GM12878 (cell line): Measurements from ENCODE around the gene ACTN3.

ENCODE experiments used
- CREB1 ChIP-seq: IDR thresholded peaks from 2 replicates; pipeline ENCODE4 v1.6.1; 2012; ENCODE audit warnings: low read depth, mild to moderate bottlenecking, inconsistent platforms
- CTCF ChIP-seq, 3 experiments: IDR thresholded peaks in 2 of 3; conservative IDR thresholded peaks in 1 of 3; 2 replicates each; pipeline ENCODE4 v1.5.1; 2011; ENCODE audit warnings: low read depth in 3 of 3, low read length in 3 of 3, mild to moderate bottlenecking in 3 of 3, control low read depth in 2 of 3, moderate library complexity in 2 of 3, inconsistent platforms in 1 of 3, mixed read lengths in 1 of 3; ENCODE audit not compliant: control insufficient read depth in 2 of 3, insufficient read depth in 1 of 3; ENCODE audit errors: extremely low read depth in 1 of 3
- EP300 ChIP-seq, 2 experiments: fragments of 150-350 bp in 1 of 2; IDR thresholded peaks; 2 replicates each; pipeline ENCODE4 v1.6.1; 2011 to 2012; ENCODE audit warnings: low read depth in 2 of 2, low read length in 2 of 2, borderline replicate concordance in 1 of 2, improper control_type of control experiment in 1 of 2, inconsistent platforms in 1 of 2; ENCODE audit not compliant: control insufficient read depth in 1 of 2
- FOXM1 ChIP-seq: IDR thresholded peaks from 2 replicates; pipeline ENCODE4 v1.6.1; 2012; ENCODE audit warnings: low read depth, mild to moderate bottlenecking, inconsistent platforms, low read length, moderate library complexity
- GABPA ChIP-seq: IDR thresholded peaks from 2 replicates; pipeline ENCODE4 v1.6.1; 2014; ENCODE audit warnings: antibody characterized with exemption, low read depth, mild to moderate bottlenecking, inconsistent platforms
- HCFC1 ChIP-seq: fragments of 150-350 bp; IDR thresholded peaks from 2 replicates; pipeline ENCODE4 v1.6.1; 2014; ENCODE audit warnings: low read length
- IRF3 ChIP-seq: fragments of 450-650 bp; IDR thresholded peaks from 2 replicates; pipeline ENCODE4 v1.6.1; 2014; ENCODE audit warnings: mild to moderate bottlenecking
- PAX8 ChIP-seq: fragments of 450-650 bp; IDR thresholded peaks from 2 replicates; pipeline ENCODE4 v1.6.1; 2017; ENCODE audit warnings: mild to moderate bottlenecking, moderate library complexity
- PBX3 ChIP-seq: IDR thresholded peaks from 2 replicates; pipeline ENCODE4 v1.6.1; 2011; ENCODE audit warnings: mild to moderate bottlenecking, low read depth, low read length, moderate library complexity; ENCODE audit not compliant: insufficient replicate concordance
- POLR2A ChIP-seq: IDR thresholded peaks from 2 replicates; pipeline ENCODE4 v1.6.1; 2011; ENCODE audit warnings: low read depth, mild to moderate bottlenecking, low read length
- POLR2AphosphoS5 ChIP-seq: IDR thresholded peaks from 2 replicates; pipeline ENCODE4 v1.6.1; 2011; ENCODE audit warnings: mild to moderate bottlenecking, low read length, inconsistent platforms
- RB1 ChIP-seq: fragments of 450-650 bp; formaldehyde crosslinking; IDR thresholded peaks from 2 replicates; pipeline ENCODE4 v1.6.1; 2017; ENCODE audit warnings: mild to moderate bottlenecking, borderline replicate concordance
- TCF3 ChIP-seq: IDR thresholded peaks from 2 replicates; pipeline ENCODE4 v1.6.1; 2012; ENCODE audit warnings: low read depth, mild to moderate bottlenecking, low read length, borderline replicate concordance; ENCODE audit not compliant: insufficient read depth

GRCh38 chr11:66562275-66562674 is 15.6 kb downstream of the ACTN3 start:
- TF ChIP-seq EP300 (IDR thresholded peaks at IDR 0.05; ENCODE audit: borderline replicate concordance in 1 of 2, control insufficient read depth in 1 of 2, low read depth in 2 of 2, low read length in 2 of 2) (no peak), IRF3 (no peak), CREB1 (no peak), TCF3 (no peak), CTCF (IDR thresholded peaks at IDR 0.05 in 2 of 3, conservative IDR thresholded peaks at IDR 0.05 in 1 of 3; ENCODE audit: control insufficient read depth in 2 of 3, extremely low read depth in 1 of 3, insufficient read depth in 1 of 3, low read depth in 3 of 3, low read length in 3 of 3) (no peak), RB1 (no peak), PAX8 (no peak), PBX3 (no peak), HCFC1 (no peak), POLR2A (no peak), GABPA (no peak), POLR2AphosphoS5 (no peak), FOXM1 (no peak)
